Panc1 (cell line): Measurements from ENCODE around the gene ATG16L2. TPM values are rescaled to one million over a fixed set of nuclear protein-coding genes. Genes with fewer than 3 reads are reported as not detected.

Source experiments
- ATAC-seq: fragments of 200-7000 bp; cut with Tn5 transposase; 2 replicates; pipeline ENCODE4 v1.9.1; 2020; ENCODE audit warnings: mild to moderate bottlenecking, moderate library complexity
- BruUV-seq: library from RNA; stranded (reverse); fragments of 400-500 nt; replicated peaks from 2 replicates; lab custom pipeline; 2021; lab: Mats Ljungman, UMichigan
- CTCF ChIA-PET: fragments of 300-600 bp; sonication (Branson Sonifier 250); formaldehyde crosslinking; loops from one replicate; lab custom pipeline; 2022; ENCODE audit warnings: antibody characterized with exemption; lab: Charles Lee
- POLR2A ChIA-PET: fragments of 300-600 bp; sonication (Branson Sonifier 250); formaldehyde crosslinking; loops from one replicate; lab custom pipeline; 2022; ENCODE audit warnings: antibody characterized with exemption; lab: Charles Lee
- DNase-seq: peaks from one replicate; pipeline ENCODE4 v3.0.0-alpha.2; 2010; ENCODE audit warnings: low read depth, low spot score
- H3K27ac ChIP-seq: 2 replicates; pipeline ENCODE4 v1.5.1; 2011; ENCODE audit warnings: mild to moderate bottlenecking, low read length, inconsistent platforms
- H3K27me3 ChIP-seq: fragments of 200-500 bp; sonication (Bioruptor generic); 2 replicates; pipeline ENCODE4 v1.6.0; 2014; ENCODE audit warnings: low read length, inconsistent platforms; ENCODE audit not compliant: control insufficient read depth, insufficient read depth
- H3K36me3 ChIP-seq: fragments of 200-500 bp; sonication (Bioruptor generic); 2 replicates; pipeline ENCODE4 v1.5.1; 2014; ENCODE audit warnings: inconsistent platforms, mild to moderate bottlenecking, low read length, moderate library complexity; ENCODE audit not compliant: control insufficient read depth, insufficient read depth
- H3K4me1 ChIP-seq: 2 replicates; pipeline ENCODE4 v1.5.1; 2011; ENCODE audit warnings: inconsistent platforms, mild to moderate bottlenecking, low read length, moderate library complexity; ENCODE audit not compliant: control insufficient read depth, insufficient read depth
- H3K4me3 ChIP-seq, 2 experiments: 2 replicates each; pipeline ENCODE4 v1.5.1; 2011 to 2012; ENCODE audit warnings: low read depth in 2 of 2, low read length in 2 of 2, mild to moderate bottlenecking in 2 of 2, inconsistent platforms in 1 of 2, moderate library complexity in 1 of 2
- H3K9me3 ChIP-seq: fragments of 200-500 bp; sonication (Bioruptor generic); 2 replicates; pipeline ENCODE4 v1.5.1; 2014; ENCODE audit warnings: low read depth, mild to moderate bottlenecking, inconsistent platforms, low read length, moderate library complexity; ENCODE audit not compliant: control insufficient read depth, insufficient read depth
- POLR2AphosphoS5 ChIP-seq: IDR thresholded peaks from 2 replicates; pipeline ENCODE4 v1.6.1; 2012; ENCODE audit warnings: mild to moderate bottlenecking, low read depth, low read length, moderate library complexity
- SIN3A ChIP-seq: IDR thresholded peaks from 2 replicates; pipeline ENCODE4 v1.6.1; 2012; ENCODE audit warnings: low read depth, mild to moderate bottlenecking, low read length, moderate library complexity, borderline replicate concordance; ENCODE audit not compliant: insufficient read depth
- TCF7L2 ChIP-seq: IDR thresholded peaks from 2 replicates; pipeline ENCODE4 v1.6.1; 2011; ENCODE audit warnings: mild to moderate bottlenecking, low read depth, low read length, inconsistent platforms
- in situ Hi-C: cut with HindIII; loops from 2 replicates; pipeline ENCODE4 v1.10.0; 2016; ENCODE audit warnings: low sequenced_read_pairs, low pct_unique_long_range_greater_than_20kb
- intact Hi-C: fragments of 100-400 bp; cut with micrococcal nuclease; formaldehyde crosslinking; loops from one replicate; pipeline ENCODE4 v1.10.0; 2022; ENCODE audit not compliant: unreplicated experiment
- total RNA-seq: library from RNA; stranded (reverse); gene quantifications from one replicate; pipeline ENCODE4 v1.2.1, GENCODE V29; 2021; ENCODE audit not compliant: unreplicated experiment
- TF ChIP-seq, protein P1 (sequence below): fragments of 450-650 bp; IDR thresholded peaks from 2 replicates; pipeline ENCODE4 v1.5.1; 2017; ENCODE audit warnings: mild to moderate bottlenecking
- TF ChIP-seq, protein P2 (sequence below), 2 experiments: IDR thresholded peaks; 2 replicates each; pipeline ENCODE4 v1.6.1; 2011 to 2012; ENCODE audit warnings: low read depth in 2 of 2, control low read depth in 1 of 2, low read length in 1 of 2, mild to moderate bottlenecking in 1 of 2, moderate library complexity in 1 of 2; ENCODE audit not compliant: insufficient read depth in 1 of 2

Gene ATG16L2
- total RNA-seq, 1 experiment from 2014 or later: 14.6 TPM

DNA sequence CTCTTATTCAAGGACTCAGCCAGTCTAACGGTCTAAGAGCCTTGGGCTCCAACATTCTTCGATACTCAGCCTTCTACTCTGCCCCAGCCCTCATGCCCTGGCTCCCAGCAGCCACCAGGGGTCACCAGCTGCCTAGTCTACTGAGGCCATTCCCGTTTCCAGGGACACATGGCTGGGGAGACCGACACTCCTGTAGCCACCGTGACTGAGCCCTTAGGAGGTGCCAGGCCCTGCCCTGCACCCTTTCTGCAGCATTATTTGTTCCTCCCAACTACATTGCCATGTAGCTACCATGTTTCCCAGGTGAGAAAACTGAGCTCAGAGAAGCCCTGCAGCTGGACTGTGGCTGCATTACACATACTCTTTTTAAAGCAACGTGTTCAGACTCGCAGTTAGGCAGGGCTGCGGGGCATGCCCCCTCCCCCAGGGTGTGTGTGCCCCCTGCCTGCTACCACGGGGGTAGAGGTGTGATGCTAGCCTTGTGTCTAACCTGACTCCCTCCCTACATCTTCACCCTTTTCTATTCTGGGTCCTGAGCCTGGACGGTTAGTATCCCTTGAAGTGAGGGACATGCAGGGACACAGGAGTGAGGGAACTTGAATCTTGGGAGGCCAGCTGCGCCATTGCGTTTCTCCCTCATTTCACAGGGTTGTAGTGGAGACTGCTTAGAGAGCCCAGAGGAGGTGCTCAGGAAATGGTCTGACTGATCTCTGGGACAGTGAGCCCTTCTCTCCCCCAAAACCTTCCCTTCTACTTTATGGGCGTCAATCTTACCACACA lies 17.5 kb downstream of the ATG16L2 start:
- CTCF ChIA-PET: interaction anchor here (0.6 to 3.3 kb wide), 6 partner anchors 107 to 546 kb away, joined by 3 to 15 read pairs (median 6); no protein-coding TSS in a partner anchor
- 0 out of 2 replicates have a peak, but pooled peaks cover 4% of the 10 kb centered on the region for H3K4me1 ChIP-seq
- TF ChIP-seq, protein P1, sequence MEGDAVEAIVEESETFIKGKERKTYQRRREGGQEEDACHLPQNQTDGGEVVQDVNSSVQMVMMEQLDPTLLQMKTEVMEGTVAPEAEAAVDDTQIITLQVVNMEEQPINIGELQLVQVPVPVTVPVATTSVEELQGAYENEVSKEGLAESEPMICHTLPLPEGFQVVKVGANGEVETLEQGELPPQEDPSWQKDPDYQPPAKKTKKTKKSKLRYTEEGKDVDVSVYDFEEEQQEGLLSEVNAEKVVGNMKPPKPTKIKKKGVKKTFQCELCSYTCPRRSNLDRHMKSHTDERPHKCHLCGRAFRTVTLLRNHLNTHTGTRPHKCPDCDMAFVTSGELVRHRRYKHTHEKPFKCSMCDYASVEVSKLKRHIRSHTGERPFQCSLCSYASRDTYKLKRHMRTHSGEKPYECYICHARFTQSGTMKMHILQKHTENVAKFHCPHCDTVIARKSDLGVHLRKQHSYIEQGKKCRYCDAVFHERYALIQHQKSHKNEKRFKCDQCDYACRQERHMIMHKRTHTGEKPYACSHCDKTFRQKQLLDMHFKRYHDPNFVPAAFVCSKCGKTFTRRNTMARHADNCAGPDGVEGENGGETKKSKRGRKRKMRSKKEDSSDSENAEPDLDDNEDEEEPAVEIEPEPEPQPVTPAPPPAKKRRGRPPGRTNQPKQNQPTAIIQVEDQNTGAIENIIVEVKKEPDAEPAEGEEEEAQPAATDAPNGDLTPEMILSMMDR: peak; percentile 98
- no peak for TF ChIP-seq POLR2AphosphoS5
- TF ChIP-seq, protein P2, sequence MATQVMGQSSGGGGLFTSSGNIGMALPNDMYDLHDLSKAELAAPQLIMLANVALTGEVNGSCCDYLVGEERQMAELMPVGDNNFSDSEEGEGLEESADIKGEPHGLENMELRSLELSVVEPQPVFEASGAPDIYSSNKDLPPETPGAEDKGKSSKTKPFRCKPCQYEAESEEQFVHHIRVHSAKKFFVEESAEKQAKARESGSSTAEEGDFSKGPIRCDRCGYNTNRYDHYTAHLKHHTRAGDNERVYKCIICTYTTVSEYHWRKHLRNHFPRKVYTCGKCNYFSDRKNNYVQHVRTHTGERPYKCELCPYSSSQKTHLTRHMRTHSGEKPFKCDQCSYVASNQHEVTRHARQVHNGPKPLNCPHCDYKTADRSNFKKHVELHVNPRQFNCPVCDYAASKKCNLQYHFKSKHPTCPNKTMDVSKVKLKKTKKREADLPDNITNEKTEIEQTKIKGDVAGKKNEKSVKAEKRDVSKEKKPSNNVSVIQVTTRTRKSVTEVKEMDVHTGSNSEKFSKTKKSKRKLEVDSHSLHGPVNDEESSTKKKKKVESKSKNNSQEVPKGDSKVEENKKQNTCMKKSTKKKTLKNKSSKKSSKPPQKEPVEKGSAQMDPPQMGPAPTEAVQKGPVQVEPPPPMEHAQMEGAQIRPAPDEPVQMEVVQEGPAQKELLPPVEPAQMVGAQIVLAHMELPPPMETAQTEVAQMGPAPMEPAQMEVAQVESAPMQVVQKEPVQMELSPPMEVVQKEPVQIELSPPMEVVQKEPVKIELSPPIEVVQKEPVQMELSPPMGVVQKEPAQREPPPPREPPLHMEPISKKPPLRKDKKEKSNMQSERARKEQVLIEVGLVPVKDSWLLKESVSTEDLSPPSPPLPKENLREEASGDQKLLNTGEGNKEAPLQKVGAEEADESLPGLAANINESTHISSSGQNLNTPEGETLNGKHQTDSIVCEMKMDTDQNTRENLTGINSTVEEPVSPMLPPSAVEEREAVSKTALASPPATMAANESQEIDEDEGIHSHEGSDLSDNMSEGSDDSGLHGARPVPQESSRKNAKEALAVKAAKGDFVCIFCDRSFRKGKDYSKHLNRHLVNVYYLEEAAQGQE (IDR thresholded peaks at IDR 0.05; ENCODE audit: insufficient read depth in 1 of 2, low read depth in 2 of 2, low read length in 1 of 2): no peak
- TF ChIP-seq SIN3A: no peak
- H3K27me3 ChIP-seq: no peaks in the 10 kb centered on the region
- intact Hi-C loops: loop anchor here (1.0 to 5.0 kb wide), 2 partner anchors 347 to 411 kb away; no protein-coding TSS in a partner anchor
- H3K36me3 ChIP-seq: no peaks in the 10 kb centered on the region
- 0 out of 2 replicates have a peak overlapping the region, but pooled peaks have one; percentile 13 for H3K27ac ChIP-seq
- no peaks in the 10 kb centered on the region for H3K9me3 ChIP-seq
- BruUV-seq: no TSS peak
- POLR2A ChIA-PET: no interaction called here
- no peak overlapping the region for H3K4me3 ChIP-seq
- DNase-seq (peak; percentile 42), ATAC-seq (peak; percentile 96)
- in situ Hi-C loops: no loop called here

DNA sequence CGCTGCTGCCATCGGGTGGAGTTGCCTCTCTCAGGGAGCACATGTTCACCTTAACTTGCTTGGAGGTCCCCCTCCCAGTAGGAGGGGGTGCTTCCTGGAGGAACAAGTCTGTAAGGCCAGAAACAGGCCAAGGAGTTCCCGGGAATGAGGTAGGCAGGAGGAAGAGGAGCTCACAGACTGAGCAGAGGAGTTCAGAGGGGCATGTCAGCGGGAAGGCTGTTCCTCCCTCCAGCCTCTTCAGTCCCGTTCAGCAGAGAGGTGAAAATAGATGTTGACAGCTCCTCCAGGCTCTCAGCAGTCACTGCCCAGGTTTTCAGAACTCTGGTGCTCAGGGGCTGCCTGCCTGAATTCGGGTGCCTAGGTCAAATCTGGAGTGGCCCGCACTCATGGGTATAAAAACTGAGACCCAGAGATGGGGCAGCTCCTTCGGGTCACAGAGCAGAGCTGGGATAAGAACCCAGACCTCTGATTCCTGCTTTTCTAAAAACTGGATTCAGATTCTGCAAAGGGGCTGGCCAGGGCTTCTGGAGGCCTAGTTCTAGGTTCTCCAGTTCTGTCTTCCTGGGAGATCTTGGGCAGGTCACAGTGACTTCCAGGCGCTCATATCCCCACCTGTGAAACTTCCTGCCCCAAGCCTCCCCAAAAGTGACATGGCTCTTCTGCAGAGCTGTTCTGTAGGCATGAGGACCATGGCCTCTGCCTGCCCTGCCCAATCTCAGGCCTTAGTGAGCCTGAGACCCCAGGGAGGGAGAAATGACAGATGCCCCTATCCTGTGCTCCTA lies 18.3 kb downstream of the ATG16L2 start:
- Histone ChIP-seq H3K4me3 (no peak overlapping the region), H3K4me1 (0 out of 2 replicates have a peak, but pooled peaks cover 4% of the 10 kb centered on the region), H3K27ac (no peak overlapping the region), H3K9me3 (no peaks in the 10 kb centered on the region), H3K36me3 (no peaks in the 10 kb centered on the region), H3K27me3 (no peaks in the 10 kb centered on the region)
- no peak for ATAC-seq
- in situ Hi-C loops: no loop called here
- no TSS peak for BruUV-seq
- ChIA-PET POLR2A (no interaction called here), CTCF (interaction anchor here (1.2 to 3.3 kb wide), 5 partner anchors 107 to 410 kb away, joined by 3 to 15 read pairs (median 5); no protein-coding TSS in a partner anchor)
- intact Hi-C loops: loop anchor here (5.0 kb wide), 1 partner anchor 410 kb away; no protein-coding TSS in a partner anchor
- DNase-seq: no peak
- no peak for TF ChIP-seq SIN3A
- TF ChIP-seq, protein P2 (IDR thresholded peaks at IDR 0.05; ENCODE audit: insufficient read depth in 1 of 2, low read depth in 2 of 2, low read length in 1 of 2): no peak
- no peak for TF ChIP-seq TCF7L2
- TF ChIP-seq POLR2AphosphoS5: no peak
- TF ChIP-seq, protein P1: no peak
